ENCODE results near the gene WDR55. TPM values are rescaled to one million over a fixed set of nuclear protein-coding genes. Genes with fewer than 3 reads are reported as not detected.

WDR55 gene
- total and polyA plus RNA-seq, 2 of the 13 experiments (the other 11 are each of a cell fraction or from before 2014, with no cell fraction given): 17.7 to 18.2 TPM

GRCh38 chr5:140639148-140639981 lies 25.3 kb upstream of the WDR55 start, which contains the start of gene TMCO6 (continued):
- TF ChIP-seq SIX1 (CRISPR knock-in tag; IDR thresholded peaks at IDR 0.05; ENCODE audit: borderline replicate concordance) (peak; percentile 70), ZFX (CRISPR knock-in tag; IDR thresholded peaks at IDR 0.05; ENCODE audit: low read depth) (peak; percentile 77), MIER2 (CRISPR knock-in tag; IDR thresholded peaks at IDR 0.05) (no peak), KDM4B (CRISPR knock-in tag; IDR thresholded peaks at IDR 0.05) (no peak; the same call in none of the 2 replicates), SP140L (CRISPR knock-in tag; IDR thresholded peaks at IDR 0.05; ENCODE audit: borderline replicate concordance) (no peak), ZBTB20 (CRISPR knock-in tag; IDR thresholded peaks at IDR 0.05; ENCODE audit: borderline replicate concordance, low read depth) (peak; percentile 32; the same call in 1 of the 2 replicates), ZNF367 (CRISPR knock-in tag; IDR thresholded peaks at IDR 0.05; ENCODE audit: borderline replicate concordance) (no peak), POLR2G (IDR thresholded peaks at IDR 0.05; ENCODE audit: low read depth, low read length) (peak; percentile 74), NR1H2 (CRISPR knock-in tag; IDR thresholded peaks at IDR 0.05; ENCODE audit: borderline replicate concordance, low read depth) (peak; percentile 98), TARDBP (CRISPR knock-in tag; IDR thresholded peaks at IDR 0.05) (peak; percentile 81), ZNF546 (CRISPR knock-in tag; conservative IDR thresholded peaks at IDR 0.05) (0 out of 2 replicates have a peak, but pooled peaks have one; percentile 58), MIXL1 (CRISPR knock-in tag; IDR thresholded peaks at IDR 0.05) (peak; percentile 21; the same call in 1 of the 2 replicates), SMAD1 (CRISPR knock-in tag; IDR thresholded peaks at IDR 0.05; ENCODE audit: borderline replicate concordance, low read depth) (peak; percentile 37; the same call in 1 of the 2 replicates), ZNF800 (CRISPR knock-in tag; IDR thresholded peaks at IDR 0.05) (no peak), MTF2 (CRISPR knock-in tag; IDR thresholded peaks at IDR 0.05; ENCODE audit: borderline replicate concordance) (no peak), KDM3A (CRISPR knock-in tag; IDR thresholded peaks at IDR 0.05; ENCODE audit: low read depth) (peak; percentile 27; the same call in 1 of the 2 replicates), PAF1 (CRISPR knock-in tag; IDR thresholded peaks at IDR 0.05) (no peak), ZNF619 (CRISPR knock-in tag; IDR thresholded peaks at IDR 0.05) (peak; percentile 16; the same call in 1 of the 2 replicates), FOXP1 (IDR thresholded peaks at IDR 0.05) (0 out of 2 replicates have a peak, but pooled peaks have one; percentile 32), FOXP1 (CRISPR knock-in tag; IDR thresholded peaks at IDR 0.05) (peak; percentile 81; the same call in 1 of the 2 replicates), EP300 (IDR thresholded peaks at IDR 0.05; ENCODE audit: low read depth in 2 of 2, low read length in 2 of 2) (peak; percentile 86 to 94; a peak in 3 of 4 replicates), EP300 (CRISPR knock-in tag; IDR thresholded peaks at IDR 0.05; ENCODE audit: borderline replicate concordance) (peak; percentile 78; the same call in 1 of the 2 replicates), PAXIP1 (CRISPR knock-in tag; conservative IDR thresholded peaks at IDR 0.05) (peak; percentile 94), MED1 (CRISPR knock-in tag; IDR thresholded peaks at IDR 0.05) (peak; percentile 93), RXRB (CRISPR knock-in tag; IDR thresholded peaks at IDR 0.05; ENCODE audit: borderline replicate concordance) (peak; percentile 100)

Data from HepG2 (cell line).